ENCODE data around the gene KLHL2.
"Not testable (repeated sequence)": the region's sequence is repeated elsewhere in the genome, so short reads cannot be mapped to it uniquely, and the experiment has no call there.

Gene KLHL2

DNA sequence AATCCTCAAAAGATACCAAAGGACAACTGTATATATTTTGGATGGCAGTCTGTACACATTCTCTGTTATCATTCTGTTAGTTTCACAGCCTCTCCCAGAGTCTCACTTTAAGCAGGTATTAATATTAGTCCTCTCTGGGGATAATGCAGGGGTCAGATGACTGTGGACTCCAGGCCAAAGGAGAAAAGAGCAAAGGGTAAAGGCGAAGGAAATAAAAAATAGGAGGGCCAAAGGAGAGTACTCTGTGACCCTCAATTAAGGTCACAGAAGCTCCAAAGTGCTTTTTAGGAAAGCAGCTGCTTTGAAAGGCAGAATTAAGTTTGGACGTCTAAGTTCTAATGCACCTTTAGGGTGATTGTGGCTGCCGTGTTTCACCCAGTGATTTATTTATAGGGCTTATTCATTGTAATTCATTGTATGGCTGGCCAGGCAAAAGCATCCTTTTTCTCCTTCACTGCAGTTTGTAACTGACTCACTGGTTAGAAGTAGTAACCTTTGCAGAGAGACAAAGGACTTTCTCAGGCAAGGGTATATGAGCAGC is 127.9 kb downstream of the KLHL2 start:
- Histone ChIP-seq H4K20me1 (peaks cover 0 to 74% (median 42%) of the 10 kb centered on the region in 11 experiments; a peak in 14 of 22 replicates), H3K4me2 (no peak overlapping the region), H3K36me3 (peaks cover 52 to 98% (median 85%) of the 10 kb centered on the region in 11 experiments)

DNA sequence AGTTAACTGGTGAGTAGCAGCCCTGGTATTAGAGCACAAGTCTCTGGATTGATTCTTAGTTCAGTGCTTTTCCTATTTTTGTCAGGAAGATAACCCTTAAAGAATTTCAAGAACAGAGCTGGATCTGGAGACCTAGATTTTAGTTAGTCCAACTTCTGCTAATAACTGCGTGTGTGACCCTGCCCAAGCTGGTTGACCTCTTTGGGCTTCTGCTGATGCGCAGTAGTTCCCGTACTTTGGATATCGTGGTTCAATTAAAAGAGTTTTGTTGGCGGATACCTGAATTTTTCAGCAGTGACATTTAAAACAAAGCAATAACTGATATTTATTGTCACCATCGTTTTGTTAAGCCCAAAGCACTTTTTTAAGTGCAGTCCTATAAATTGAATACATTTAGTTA is 129.4 kb downstream of the KLHL2 start:
- Histone ChIP-seq H4K20me1 (peaks cover 0 to 59% (median 27%) of the 10 kb centered on the region in 11 experiments; a peak in 13 of 22 replicates), H3K36me3 (peaks cover 63 to 98% (median 82%) of the 10 kb centered on the region in 11 experiments), H3K4me1 (peaks cover 0 to 12% (median 10%) of the 10 kb centered on the region in 10 experiments; a peak in 14 of 20 replicates)

More for the DNA sequence above, 127.9 kb downstream of the KLHL2 start:
- Histone ChIP-seq H3K4me3 (no peak overlapping the region), H3K27ac (no peak overlapping the region), H3K9me3 (replicated peaks in 1 of 11) (no peaks in the 10 kb centered on the region), H3K4me1 (peaks cover 13 to 27% (median 25%) of the 10 kb centered on the region in 10 experiments), H3K27me3 (no peaks in the 10 kb centered on the region), H3K9ac (no peak overlapping the region)
- TF ChIP-seq Cebpa-rat (IDR thresholded peaks at IDR 0.05): no peak

DNA sequence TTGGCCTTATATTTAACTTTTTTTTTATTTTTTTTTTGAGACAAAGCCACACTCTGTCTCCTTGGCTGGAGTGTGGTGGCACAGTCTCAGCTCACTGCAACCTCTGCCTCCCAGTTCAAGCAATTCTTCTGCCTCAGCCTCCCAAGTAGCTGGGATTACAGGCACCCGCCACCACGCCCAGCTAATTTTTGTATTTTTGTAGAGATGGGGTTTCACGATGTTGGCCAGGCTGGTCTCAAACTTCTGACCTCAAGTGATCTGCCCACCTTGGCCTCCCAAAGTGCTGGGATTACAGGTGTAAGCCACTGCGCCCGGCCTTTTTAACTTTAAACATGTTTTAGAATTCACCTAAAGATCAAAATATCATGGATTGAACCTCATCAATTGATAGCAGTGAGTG is 135.0 kb downstream of the KLHL2 start:
- peaks cover 47 to 69% (median 61%) of the 10 kb centered on the region in 11 experiments for H3K36me3 ChIP-seq
- H4K20me1 ChIP-seq; H3K27me3 ChIP-seq; H3K4me2 ChIP-seq; H3K4me1 ChIP-seq; H3K4me3 ChIP-seq; H3K9me3 ChIP-seq (replicated peaks in 1 of 11); H3K9ac ChIP-seq; H3K27ac ChIP-seq: not testable (repeated sequence)

More for the DNA sequence above, 129.4 kb downstream of the KLHL2 start:
- no peak overlapping the region for H3K4me2 ChIP-seq
- H3K9ac ChIP-seq: no peak overlapping the region
- no peak overlapping the region for H3K27ac ChIP-seq
- H3K4me3 ChIP-seq: no peak overlapping the region
- H3K27me3 ChIP-seq: no peaks in the 10 kb centered on the region
- no peaks in the 10 kb centered on the region for H3K9me3 ChIP-seq (replicated peaks in 1 of 11)
- TF ChIP-seq Cebpa-rat (IDR thresholded peaks at IDR 0.05): no peak

DNA sequence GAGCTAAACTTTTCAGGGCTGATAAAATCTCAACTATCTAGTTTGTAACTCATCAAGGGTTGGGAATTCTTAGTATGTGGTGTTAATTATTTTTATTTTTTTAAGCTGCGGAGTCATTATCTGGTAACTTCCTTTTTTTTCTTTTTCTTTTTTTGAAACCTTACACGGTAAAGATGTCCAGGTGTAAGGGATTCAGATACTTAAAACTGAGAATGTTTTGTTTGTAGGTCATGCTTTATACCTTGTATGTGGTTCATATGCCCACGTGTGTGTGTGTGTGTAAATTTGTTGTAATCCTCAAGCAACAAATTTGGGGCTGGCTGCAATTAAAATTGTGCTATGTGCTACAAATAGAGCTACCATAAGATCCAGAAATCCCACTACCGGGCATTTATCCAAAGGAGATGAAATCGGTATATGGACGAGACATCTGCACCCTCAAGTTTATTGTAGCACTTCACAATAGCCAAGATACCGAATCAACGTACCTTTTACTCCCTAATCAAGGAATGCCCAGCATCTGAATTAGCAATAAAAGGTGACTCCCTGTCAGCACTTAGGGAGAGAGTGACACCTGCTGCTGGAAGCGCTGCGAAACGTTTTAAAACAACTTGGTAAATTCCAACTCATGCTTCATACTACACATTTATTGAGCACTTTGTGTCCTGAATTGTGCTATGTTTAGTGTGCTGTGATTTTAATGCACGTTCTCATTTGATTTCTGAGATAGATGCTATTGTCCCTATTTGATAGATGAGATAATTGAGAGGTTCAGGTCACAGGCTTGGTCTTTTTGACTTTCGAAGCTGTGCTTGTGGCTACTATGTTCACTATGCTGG is 136.2 kb downstream of the KLHL2 start:
- H4K20me1 ChIP-seq: peaks cover 0 to 4% (median 0%) of the 10 kb centered on the region in 11 experiments; a peak in 1 of 22 replicates
- H3K4me2 ChIP-seq: no peak overlapping the region
- no peaks in the 10 kb centered on the region for H3K4me1 ChIP-seq
- H3K9me3 ChIP-seq (replicated peaks in 1 of 11): no peaks in the 10 kb centered on the region
- no peak overlapping the region for H3K4me3 ChIP-seq
- H3K9ac ChIP-seq: no peak overlapping the region
- H3K27me3 ChIP-seq: no peaks in the 10 kb centered on the region
- no peak overlapping the region for H3K27ac ChIP-seq
- H3K36me3 ChIP-seq: peaks cover 39 to 57% (median 51%) of the 10 kb centered on the region in 11 experiments
- no peak for TF ChIP-seq Cebpa-rat (IDR thresholded peaks at IDR 0.05)

DNA sequence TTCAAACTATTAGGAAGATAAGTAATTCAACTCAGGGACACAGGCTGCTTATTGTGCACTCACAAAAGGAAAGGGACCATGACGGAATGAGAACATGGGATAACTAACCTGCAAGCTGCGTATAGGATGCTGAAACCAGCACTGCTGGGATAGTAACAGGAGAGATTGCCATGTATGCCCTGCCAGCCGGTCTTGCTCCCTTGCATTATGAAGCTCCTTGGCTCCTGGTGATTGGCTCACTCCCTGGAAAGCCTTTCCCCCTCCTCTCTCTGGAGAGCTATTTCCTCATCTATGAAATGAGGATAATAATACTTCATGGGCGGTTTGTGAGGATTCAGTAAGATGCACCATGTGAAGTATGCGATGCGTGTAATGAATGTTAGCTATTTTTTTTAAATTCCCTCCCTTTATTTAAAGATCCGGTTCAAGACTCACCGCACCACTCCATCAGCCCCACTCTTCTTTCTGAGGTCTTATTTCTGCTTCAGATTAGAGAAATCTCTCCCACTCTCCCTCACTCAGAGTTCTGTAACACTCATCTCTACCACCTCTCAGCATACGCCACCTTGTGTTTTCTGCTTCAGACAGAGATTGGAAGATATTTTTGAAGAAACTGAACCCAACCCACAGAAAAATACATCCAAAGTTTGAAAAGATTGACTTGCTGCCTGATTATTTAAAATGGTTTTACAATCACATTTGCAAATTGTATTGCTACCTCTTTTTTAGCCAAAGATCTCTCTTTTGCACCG is 138.5 kb downstream of the KLHL2 start:
- Histone ChIP-seq H3K36me3 (peaks cover 18 to 34% (median 29%) of the 10 kb centered on the region in 11 experiments; a peak in 21 of 22 replicates), H3K4me1 (no peaks in the 10 kb centered on the region), H3K9ac (no peak overlapping the region), H3K27me3 (no peaks in the 10 kb centered on the region), H3K27ac (no peak overlapping the region), H3K4me2 (no peak overlapping the region), H3K9me3 (replicated peaks in 1 of 11) (peaks cover 0 to 9% (median under 1%) of the 10 kb centered on the region in 11 experiments; a peak in 7 of 22 replicates), H3K4me3 (no peak overlapping the region), H4K20me1 (peaks cover 0 to 4% (median 0%) of the 10 kb centered on the region in 11 experiments; a peak in 1 of 22 replicates)
- TF ChIP-seq Cebpa-rat (IDR thresholded peaks at IDR 0.05): no peak

DNA sequence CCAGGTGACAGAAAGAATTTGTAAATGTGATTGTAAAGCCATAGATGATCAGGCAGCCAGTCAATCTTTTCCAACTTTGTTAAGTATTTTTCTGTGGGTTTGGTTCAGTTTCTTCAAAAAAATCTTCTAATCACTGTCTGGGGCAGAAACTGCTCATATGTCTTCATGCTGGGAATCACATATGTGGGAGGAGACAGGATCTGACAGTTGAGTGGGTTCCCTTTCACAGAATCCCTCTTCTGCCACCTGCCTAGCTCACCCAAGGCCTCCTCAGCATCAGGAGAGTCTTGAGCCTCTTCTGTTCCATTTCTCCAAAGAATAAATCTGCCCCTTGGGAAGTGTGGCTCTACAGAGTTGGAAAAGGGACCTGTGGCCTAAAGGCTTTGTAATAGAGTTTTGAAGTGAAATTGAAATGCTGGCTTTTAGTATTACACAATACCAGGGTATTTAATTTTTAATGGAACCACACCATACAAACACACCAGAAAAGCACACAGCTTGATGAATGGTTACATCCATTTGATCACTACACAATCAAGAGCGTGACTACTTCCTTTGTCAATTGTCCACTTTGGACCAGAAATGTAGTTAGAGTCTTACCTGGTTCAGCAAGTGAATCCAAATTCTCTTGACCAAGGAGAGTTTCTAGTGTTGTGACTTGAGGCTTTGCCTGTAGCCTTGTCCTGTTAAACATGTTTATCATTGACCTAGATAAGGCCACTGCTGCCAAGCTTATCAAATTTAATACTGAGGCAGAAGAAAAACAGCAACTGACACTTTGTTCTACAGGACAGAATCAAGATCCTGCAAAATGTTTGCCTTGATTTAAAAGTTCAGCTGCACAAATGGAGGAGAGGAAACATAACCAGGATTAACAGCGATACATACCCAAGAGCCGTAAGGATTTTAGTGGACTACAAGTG is 140.5 kb downstream of the KLHL2 start:
- no peak overlapping the region for H3K27ac ChIP-seq
- no peak overlapping the region for H3K9ac ChIP-seq
- 0 out of 22 replicates have a peak, but pooled peaks cover 0 to 4% (median 0%) of the 10 kb centered on the region in 11 experiments for H4K20me1 ChIP-seq

DNA sequence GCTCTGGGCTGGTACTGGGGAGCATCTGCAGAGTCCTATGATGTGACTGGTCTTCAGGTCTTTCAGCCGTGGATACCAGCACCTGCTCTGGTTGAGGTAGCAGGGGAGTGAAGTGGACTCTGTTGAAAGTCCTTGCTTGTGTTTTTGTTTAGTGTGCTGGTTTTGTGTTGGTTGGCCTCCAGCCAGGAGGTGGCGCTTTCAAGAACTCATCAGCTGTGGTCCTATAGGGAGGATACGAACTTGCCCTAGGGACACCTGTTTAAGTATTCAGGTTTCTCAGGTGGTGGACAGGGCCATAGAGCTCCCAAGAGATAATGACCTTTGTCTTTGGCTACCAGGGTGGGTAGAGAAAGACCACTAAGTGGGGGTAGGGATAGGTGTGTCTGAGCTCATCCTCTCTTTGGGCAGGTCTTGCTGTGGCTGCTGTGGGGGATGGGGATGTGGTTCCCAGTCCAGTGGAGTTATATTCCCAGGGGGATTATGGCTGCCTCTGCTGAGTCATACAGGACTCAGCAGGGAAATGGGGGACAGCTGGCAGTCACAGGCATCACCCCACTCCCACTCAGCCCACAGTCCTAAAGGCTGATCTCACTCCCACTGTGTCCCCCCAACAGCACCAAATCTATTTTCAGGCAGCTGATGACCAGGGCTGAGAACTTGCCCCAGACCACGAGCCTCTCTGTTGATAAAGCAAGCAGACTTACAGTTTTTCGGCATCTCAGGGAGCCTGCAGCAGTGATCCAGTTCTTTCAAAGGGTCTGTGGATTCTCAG is 144.2 kb downstream of the KLHL2 start:
- Histone ChIP-seq H3K36me3 (no peaks in the 10 kb centered on the region), H3K27ac (peak overlapping the region in 3 of 11 experiments; percentile 14 to 48 (median 14); a peak in 5 of 22 replicates), H3K4me1 (peaks cover 0 to 15% (median 9%) of the 10 kb centered on the region in 10 experiments; a peak in 15 of 20 replicates), H4K20me1 (no peaks in the 10 kb centered on the region), H3K4me3 (no peak overlapping the region), H3K9me3 (replicated peaks in 1 of 11) (peaks cover 8 to 24% (median 14%) of the 10 kb centered on the region in 11 experiments; a peak in 21 of 22 replicates), H3K27me3 (no peaks in the 10 kb centered on the region), H3K9ac (no peak overlapping the region), H3K4me2 (peak overlapping the region in 8 of 11 experiments; percentile 13 to 55 (median 38); a peak in 12 of 22 replicates)
- no peak for TF ChIP-seq Cebpa-rat (IDR thresholded peaks at IDR 0.05)

More for the DNA sequence above, 140.5 kb downstream of the KLHL2 start:
- no peaks in the 10 kb centered on the region for H3K27me3 ChIP-seq
- no peak overlapping the region for H3K4me3 ChIP-seq
- H3K4me2 ChIP-seq: no peak overlapping the region
- peaks cover 0 to 15% (median 9%) of the 10 kb centered on the region in 10 experiments; a peak in 15 of 20 replicates for H3K4me1 ChIP-seq
- H3K9me3 ChIP-seq (replicated peaks in 1 of 11): peaks cover 0 to 15% (median 4%) of the 10 kb centered on the region in 11 experiments; a peak in 8 of 22 replicates
- peak in 1 of 11 experiments; percentile 55; a peak in 2 of 22 replicates for TF ChIP-seq Cebpa-rat (IDR thresholded peaks at IDR 0.05)
- peaks cover 0 to 13% (median 9%) of the 10 kb centered on the region in 11 experiments; a peak in 11 of 22 replicates for H3K36me3 ChIP-seq

Data from BLaER1 treated with 17β-estradiol and CSF1 and Interleukin-3, amounts not matched to agents 10 nM and 100 nM (cell line).